Eye (tissue), 1 donor: ENCODE data around the gene UQCRC2.
"Not testable (repeated sequence)": the region's sequence is repeated elsewhere in the genome, so short reads cannot be mapped to it uniquely, and the experiment has no call there.

Experiments
- DNase-seq: peaks from one replicate; pipeline ENCODE4 v3.0.0-alpha.2; 2015

The UQCRC2 gene

DNA sequence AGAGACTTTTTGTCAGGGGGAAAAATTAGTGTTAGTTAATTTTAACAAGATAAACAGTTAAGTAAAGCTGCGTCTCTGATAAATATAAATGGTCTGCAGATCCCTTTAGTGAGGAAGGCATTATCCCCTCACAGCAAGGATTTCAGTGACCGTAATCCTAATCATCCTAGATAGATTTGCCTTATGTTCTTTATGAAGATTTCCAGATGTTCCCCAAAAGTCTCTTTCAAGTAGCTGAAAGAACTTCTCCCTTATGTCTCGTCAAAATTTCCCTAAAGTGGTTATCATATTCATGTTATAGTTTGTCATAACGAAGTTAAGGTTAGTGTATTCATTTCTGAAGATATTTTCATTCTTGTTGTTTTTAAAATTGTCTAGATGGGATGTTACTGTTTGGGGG, 60.3 kb downstream of the UQCRC2 start:
- DNase-seq: no peak

DNA sequence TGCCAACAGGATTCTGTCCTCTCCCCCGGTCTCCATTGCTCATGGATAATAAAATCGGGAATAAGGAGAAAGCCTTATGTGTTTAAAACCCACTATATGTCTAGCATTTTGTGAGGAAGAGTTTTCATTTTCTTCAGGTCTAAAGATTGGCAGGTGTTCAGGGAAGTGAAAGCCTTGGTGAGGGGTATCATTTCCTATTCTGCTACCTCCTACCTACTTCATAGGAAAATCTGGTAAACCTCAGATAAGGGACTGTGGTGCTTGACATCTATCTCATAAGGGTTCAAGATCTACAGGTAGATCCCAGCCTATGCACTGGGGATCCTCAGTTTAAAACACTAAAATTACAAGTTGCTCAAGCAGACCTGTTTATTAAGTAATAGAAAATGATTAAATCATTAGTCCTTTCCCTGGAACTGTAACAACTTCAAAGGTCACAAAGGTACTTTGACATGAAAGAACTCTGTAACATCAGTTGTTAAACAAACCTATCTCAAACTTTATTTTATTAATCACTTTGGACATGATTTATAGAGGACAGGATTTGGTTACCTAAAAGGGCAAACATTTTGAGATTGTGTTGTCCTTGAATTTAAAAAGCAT, 61.2 kb downstream of the UQCRC2 start:
- DNase-seq: no peak

DNA sequence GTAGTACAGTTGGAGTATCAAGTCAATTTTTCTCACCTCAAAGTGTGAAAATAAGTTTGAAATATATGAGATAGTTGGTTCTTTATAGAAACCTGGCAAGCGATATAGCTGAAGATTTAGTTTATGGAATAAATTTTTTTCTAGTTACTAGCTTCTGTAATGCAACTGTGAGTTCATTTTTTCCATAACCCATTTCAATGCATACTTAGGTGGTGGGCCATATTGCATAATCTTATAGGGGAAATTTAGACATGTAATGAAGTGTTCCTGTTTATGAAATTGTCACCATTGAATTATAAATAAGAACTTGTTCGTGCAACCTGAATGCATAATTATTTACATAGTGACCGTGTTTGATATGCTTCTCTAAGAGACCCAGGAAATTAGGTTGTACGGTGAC, 63.8 kb downstream of the UQCRC2 start:
- no peak for DNase-seq

DNA sequence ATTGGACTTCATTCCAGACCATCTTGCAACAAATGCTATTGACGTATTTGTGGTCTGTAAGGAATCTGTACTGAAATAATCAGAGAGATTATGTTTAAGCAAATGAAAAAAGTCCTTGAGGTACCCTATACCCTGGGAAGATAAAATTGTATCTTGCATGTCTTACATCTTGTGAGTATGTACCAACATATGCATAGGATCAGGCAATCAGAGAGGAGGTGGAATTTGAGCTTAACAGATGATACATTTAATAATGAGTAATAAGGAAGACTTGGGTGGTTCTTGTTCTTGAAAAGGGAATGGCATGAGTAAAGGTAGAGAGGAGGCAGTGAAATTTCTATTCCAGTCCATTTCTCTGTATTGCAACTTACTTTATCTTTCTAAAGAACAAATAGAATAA, 65.4 kb downstream of the UQCRC2 start:
- DNase-seq: no peak

DNA sequence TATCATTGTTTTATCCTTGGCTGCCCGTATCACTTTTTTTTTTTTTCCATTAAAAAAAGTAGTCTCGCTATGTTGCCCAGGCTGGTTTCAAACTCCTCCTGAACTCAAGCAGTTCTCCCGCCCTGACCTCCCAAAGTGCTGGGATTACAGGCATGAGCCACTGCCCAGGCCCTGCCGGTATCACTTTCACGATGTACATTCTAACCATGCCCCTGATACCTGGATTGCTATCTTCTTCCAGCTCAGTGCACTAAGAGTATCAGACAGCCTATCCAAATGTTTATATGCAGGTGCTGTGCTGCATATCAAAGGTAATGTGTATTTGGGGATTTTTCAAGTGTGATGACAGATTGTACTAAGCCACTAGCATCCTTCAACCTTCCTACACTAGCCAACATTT, 69.0 kb downstream of the UQCRC2 start:
- DNase-seq: no peak

DNA sequence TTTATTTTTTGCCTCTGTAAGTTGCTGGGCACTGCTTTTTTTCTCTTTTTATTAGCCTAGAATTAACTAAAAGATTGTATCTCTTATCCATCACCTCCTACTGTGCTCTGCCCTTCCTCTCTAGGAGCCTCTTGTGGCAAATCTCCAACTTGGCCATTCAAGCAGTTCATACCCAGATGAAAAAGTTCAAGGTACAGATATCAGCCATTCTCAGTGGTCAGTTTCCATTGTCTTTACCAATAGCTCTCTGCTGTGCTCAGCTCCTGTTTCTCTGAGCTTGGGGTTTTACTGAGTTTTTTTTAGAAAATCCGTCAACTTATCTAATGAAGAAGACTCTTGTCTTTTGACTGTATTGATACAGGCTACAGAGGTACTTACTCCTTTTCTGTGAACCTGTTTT, 70.3 kb downstream of the UQCRC2 start:
- no peak for DNase-seq

DNA sequence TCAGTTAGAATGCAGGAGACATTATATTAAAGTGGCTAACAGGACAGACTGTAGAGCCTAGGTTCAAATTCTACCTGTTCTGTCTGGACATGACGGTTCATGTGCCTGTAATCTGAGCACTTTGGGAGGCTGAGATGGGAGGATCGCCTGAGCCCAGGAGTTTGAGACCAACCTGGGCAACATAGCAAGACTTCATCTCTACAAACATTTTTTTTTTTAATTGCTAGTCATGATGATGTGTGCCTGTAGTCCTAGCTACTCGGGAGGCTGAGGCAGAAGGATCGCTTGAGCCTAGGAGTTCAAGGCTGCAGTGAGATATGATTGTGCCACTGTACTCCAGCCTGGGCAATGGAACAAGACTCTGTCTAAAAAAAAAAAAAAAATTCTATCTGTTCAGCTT, 71.6 kb downstream of the UQCRC2 start:
- not testable (repeated sequence) for DNase-seq

DNA sequence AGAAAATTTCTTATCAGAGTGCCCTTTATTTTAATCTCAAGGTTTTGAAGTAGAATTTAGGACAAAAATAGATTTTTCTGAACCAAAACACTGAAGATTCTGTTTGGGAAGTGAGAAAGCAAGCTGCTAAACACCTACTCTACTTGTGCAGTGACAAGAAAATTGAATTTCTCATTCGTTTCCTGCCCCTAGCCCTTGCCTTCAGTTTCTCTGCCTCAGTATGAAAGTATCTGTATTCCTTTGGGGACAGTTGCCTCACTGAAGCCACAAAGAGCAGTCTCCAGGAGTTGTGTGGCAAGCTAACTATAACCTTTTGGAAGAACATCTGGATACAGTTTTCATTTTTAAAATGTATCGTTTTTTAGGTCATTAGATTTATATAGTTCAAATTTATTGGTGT, 74.5 kb downstream of the UQCRC2 start:
- DNase-seq: no peak

DNA sequence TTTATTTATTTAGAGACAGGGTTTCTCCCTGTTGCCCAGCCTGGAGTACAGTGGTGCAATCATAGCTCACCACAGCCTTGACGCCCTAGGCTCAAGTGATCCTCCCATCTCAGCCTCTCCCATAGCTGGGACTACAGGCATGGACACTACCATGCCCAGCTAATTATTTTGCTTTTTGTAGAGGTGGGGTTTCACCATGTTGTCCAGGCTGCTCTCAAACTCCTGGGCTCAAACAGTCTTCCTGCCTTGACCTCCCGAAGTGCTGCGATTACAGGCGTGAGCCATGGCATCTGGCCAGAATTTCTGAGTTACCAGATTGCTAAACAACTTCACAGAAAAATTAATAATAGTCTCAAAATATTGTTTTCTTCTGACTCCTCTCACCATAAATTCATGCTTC, 76.5 kb downstream of the UQCRC2 start:
- DNase-seq: no peak

DNA sequence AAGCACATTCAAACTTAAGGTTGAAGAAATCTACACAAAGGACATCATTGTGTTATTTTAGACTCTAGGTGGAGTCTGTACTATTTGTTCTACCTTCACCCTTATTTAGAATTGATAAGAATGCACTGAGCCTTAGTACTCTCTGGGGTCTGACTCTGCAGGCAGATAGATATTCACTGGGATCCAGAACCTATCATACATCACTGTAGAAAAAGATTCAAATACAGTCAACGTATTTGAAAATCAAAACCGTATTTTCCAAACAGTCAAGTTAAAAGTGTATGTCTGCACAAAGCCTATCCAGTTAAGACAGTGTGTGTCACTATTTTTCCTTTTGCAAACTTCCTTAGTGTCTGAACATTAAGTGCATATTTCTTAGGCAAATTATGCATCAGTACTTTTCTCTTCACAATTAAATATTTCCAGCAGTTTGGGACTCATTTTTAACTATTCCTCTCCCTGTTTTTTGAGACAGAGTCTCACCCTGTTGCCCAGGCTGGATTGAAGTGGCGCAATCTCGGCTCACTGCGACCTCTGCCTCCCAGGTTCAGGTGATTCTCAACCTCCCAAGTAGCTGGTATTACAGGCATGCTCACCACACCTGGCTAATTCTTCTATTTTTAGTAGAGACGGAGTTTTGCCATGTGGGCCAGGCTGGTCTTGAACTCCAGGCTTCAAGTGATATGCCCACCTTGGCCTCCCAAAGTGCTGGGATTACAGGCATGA, 77.1 kb downstream of the UQCRC2 start:
- no peak for DNase-seq

DNA sequence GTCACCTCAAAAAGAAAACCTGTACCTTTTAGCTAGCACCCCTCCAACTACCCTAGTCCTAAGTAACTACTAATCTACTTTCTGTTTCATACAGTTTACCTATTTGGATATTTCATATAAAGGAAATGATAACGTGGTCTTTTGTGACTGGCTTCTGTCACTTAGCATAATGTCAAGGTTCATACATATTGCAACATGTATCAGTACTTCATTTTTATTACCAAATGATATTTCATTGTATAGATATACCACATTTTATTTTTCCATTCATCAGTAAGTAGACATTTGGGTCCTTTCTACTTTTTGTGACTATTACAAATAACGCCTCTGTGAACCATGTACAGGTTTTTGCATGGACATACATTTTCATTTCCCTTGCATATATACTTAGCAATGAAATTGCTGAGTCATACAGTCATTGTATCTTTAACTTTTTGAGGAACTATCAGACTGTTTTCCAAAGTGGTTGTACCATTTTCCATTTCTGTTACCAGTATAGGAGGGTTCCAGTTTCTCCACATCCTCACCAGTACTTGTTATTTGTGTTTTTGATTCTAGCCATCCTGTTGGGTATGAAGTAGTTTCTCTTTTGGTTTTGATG, 78.4 kb downstream of the UQCRC2 start:
- DNase-seq: no peak
